Osteocyte (in vitro differentiated cells): Measurements from ENCODE around the gene DTNB. TPM values are rescaled to one million over a fixed set of nuclear protein-coding genes. Genes with fewer than 3 reads are reported as not detected.

Experiments
- DNase-seq: peaks from one replicate; pipeline ENCODE4 v3.0.0; 2021; ENCODE audit warnings: mixed read lengths; ENCODE audit not compliant: unreplicated experiment; ENCODE audit errors: extremely low spot score
- H3K27ac Mint-ChIP-seq: one replicate; pipeline ENCODE4 v1.8.0; 2021; ENCODE audit warnings: mild to moderate bottlenecking, mixed read lengths; ENCODE audit not compliant: unreplicated experiment
- H3K27me3 Mint-ChIP-seq: one replicate; pipeline ENCODE4 v1.8.0; 2021; ENCODE audit warnings: mixed read lengths; ENCODE audit not compliant: unreplicated experiment
- H3K36me3 Mint-ChIP-seq: one replicate; pipeline ENCODE4 v1.8.0; 2021; ENCODE audit warnings: mixed read lengths; ENCODE audit not compliant: unreplicated experiment
- H3K4me1 Mint-ChIP-seq: one replicate; pipeline ENCODE4 v1.8.0; 2021; ENCODE audit warnings: mixed read lengths; ENCODE audit not compliant: unreplicated experiment
- H3K4me3 Mint-ChIP-seq: one replicate; pipeline ENCODE4 v1.8.0; 2021; ENCODE audit warnings: mild to moderate bottlenecking, moderate library complexity, mixed read lengths; ENCODE audit not compliant: unreplicated experiment
- H3K9me3 Mint-ChIP-seq: one replicate; pipeline ENCODE4 v1.8.0; 2021; ENCODE audit warnings: mixed read lengths; ENCODE audit not compliant: unreplicated experiment
- CTCF ChIP-seq: fragments of 200-600 bp; sonication (generic); IDR thresholded peaks from 2 replicates; pipeline ENCODE4 v1.5.0; 2021; ENCODE audit warnings: antibody characterized with exemption, mild to moderate bottlenecking, moderate library complexity
- total RNA-seq: library from RNA; stranded (reverse); gene quantifications from 2 replicates; pipeline ENCODE4 v1.2.1, GENCODE V29; 2021

The DTNB gene
- total RNA-seq, 1 donor from 2014 or later = 20.9 TPM

- H3K36me3 Mint-ChIP-seq = peaks cover 10% of the 10 kb centered on the region
- no peaks in the 10 kb centered on the region for H3K4me1 Mint-ChIP-seq
- H3K27ac Mint-ChIP-seq = no peak overlapping the region
- no peak for TF ChIP-seq CTCF
- no peak for DNase-seq
- peaks cover 4% of the 10 kb centered on the region for H3K9me3 Mint-ChIP-seq
- H3K27me3 Mint-ChIP-seq = no peaks in the 10 kb centered on the region
- H3K4me3 Mint-ChIP-seq = no peak overlapping the region
These were observed 252.1 kb downstream of the DTNB start for GRCh38 chr2:25421289-25421688.

GRCh38 chr2:25420820-25421237 lies 252.5 kb downstream of the DTNB start:
- H3K36me3 Mint-ChIP-seq = peaks cover 10% of the 10 kb centered on the region
- H3K27me3 Mint-ChIP-seq = no peaks in the 10 kb centered on the region
- no peak overlapping the region for H3K4me3 Mint-ChIP-seq
- H3K4me1 Mint-ChIP-seq = no peaks in the 10 kb centered on the region
- TF ChIP-seq CTCF = no peak
- H3K27ac Mint-ChIP-seq = no peak overlapping the region
- peaks cover 4% of the 10 kb centered on the region for H3K9me3 Mint-ChIP-seq
- DNase-seq = no peak

GRCh38 chr2:25419678-25420242 lies 253.6 kb downstream of the DTNB start:
- H3K27ac Mint-ChIP-seq = no peak overlapping the region
- no peak overlapping the region for H3K4me3 Mint-ChIP-seq
- TF ChIP-seq CTCF = no peak
- no peak for DNase-seq
- no peaks in the 10 kb centered on the region for H3K4me1 Mint-ChIP-seq
- peaks cover 10% of the 10 kb centered on the region for H3K36me3 Mint-ChIP-seq
- H3K9me3 Mint-ChIP-seq = peaks cover 4% of the 10 kb centered on the region
- H3K27me3 Mint-ChIP-seq = no peaks in the 10 kb centered on the region

- H3K4me1 Mint-ChIP-seq = no peaks in the 10 kb centered on the region
- no peak for DNase-seq
- no peak for TF ChIP-seq CTCF
- H3K27me3 Mint-ChIP-seq = no peaks in the 10 kb centered on the region
- no peak overlapping the region for H3K27ac Mint-ChIP-seq
- no peak overlapping the region for H3K4me3 Mint-ChIP-seq
- H3K36me3 Mint-ChIP-seq = peaks cover 10% of the 10 kb centered on the region
- peaks cover 4% of the 10 kb centered on the region for H3K9me3 Mint-ChIP-seq
These were observed 254.3 kb downstream of the DTNB start for GRCh38 chr2:25418944-25419677.

- Mint-ChIP-seq H3K27me3 (no peaks in the 10 kb centered on the region), H3K4me3 (no peak overlapping the region), H3K36me3 (peaks cover 12% of the 10 kb centered on the region), H3K4me1 (no peaks in the 10 kb centered on the region), H3K27ac (no peak overlapping the region), H3K9me3 (peaks cover 4% of the 10 kb centered on the region)
- DNase-seq = no peak
- TF ChIP-seq CTCF = no peak
These were observed 255.5 kb downstream of the DTNB start for GRCh38 chr2:25417715-25418369.
